NCI-H1694 treated with DMSO at 0.1 percent for 48 hours (cell line): Measurements from ENCODE around the gene CCDC142.
"Not testable (repeated sequence)": the region's sequence is repeated elsewhere in the genome, so short reads cannot be mapped to it uniquely, and the experiment has no call there.

Experiments
- DNase-seq: peaks from one replicate; lab custom pipeline; 2025; lab: John Stamatoyannopoulos, UW

CCDC142 gene

DNA sequence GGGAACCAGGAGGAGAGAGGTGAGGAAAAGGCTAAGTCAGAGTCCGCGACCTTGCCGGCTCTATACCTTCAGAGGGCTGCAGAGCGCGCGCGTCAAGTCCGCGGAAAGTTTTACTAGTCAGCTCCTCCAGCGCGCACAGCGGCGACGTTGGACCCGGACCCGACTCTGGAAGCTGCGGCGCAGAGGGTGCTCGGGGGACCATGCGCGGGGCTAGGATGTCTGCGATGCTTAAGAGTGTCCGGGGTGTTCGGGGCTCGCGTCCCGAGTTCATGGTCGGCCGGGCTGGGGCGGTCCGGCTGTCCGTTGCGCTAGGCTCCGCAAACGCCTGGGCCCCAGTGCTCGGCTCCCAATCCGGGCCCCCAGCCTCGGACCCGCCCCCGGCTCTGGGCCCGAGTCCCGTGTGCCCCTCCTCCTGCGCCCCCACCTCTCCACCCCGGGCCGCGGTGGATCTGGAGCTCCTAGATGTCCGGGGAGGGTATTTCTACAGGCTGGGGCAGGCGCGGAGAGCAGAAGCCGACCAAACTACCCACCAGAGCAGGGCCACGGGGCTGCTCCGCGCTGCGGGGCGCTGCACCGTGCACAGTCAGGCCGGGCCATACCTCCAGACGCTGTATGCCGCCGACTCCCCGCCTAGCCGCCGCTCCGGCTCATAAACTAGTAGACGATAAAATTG is 16.6 kb upstream of the CCDC142 start, which contains the start of gene LBX2:
Gene LBX2 (minus strand): TSS at position 337 of the 673 bp plus-strand sequence. CDS start 66 bp downstream, at position 271.
- no peak for DNase-seq

DNA sequence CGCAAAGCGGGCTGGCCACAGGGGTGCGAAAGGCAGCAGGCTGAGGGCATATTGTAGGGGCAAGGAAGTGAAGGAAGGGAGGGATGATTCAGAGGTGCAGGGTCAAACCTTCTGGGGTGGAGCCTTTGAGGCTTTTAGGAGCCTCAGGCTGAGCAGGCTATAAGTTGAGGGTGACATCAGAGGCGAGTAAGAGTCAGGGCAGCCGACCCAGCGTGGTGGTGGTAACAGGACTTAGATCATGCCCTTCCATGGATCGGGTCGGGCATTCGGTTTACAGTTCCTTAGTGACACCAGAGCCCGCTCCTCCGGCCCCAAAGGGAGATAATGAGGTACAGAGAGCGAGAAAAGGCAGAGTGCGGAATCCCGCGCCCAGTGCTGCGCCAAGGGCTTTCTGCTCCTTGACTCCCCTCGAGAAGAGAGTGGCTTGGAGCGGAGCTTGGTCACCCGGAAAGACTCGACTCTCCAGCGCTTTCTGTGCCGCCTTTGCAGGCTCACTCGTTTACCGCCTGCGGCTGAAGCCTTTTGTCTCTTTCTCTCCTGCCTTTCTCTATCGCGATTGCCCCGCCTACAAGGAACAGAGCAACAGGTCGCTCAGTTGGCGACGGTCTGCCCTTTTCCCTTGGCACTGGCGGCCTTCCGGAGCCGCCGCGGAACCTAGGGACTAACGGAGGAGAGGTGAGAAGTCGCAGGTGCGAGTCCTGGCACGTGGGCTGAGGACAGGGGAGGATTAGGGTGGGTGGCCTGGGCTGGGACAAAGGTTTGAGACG is 15.9 kb upstream of the CCDC142 start:
- DNase-seq, result no peak

DNA sequence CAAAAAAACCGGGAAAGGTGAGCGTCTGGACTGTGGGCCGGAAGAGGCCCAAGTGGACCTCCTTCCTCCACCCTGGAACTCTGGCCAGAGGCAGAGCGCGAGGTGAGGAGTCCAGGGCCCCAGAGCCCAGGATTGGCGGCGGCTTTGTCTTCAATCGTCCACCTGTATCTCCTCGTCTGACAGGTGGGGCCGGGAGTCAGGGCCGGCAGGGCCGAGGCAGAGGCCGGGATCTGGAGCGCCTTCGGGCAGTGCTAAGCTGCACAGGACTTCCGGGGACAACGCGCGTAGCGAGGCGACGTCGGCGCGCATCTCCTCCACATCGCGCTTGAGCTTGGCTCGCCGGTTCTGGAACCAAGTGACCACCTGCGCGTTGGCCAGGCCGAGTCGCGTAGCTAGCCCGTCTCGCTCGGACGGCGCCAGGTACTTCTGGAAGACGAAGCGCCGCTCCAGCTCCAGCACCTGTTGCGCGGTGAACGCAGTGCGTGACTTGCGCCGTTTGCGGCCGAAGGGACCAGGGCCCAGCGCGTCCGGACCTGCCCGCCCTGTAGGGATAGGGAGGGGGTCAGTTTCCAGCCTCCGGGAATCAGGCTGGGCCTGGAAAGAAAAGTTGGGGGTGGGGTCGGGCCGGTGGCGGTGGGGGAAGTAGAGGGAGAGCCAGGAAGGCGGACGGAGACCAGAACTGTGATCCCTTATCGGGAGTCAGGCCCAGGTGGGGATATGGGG is 15.1 kb upstream of the CCDC142 start:
- no peak for DNase-seq

DNA sequence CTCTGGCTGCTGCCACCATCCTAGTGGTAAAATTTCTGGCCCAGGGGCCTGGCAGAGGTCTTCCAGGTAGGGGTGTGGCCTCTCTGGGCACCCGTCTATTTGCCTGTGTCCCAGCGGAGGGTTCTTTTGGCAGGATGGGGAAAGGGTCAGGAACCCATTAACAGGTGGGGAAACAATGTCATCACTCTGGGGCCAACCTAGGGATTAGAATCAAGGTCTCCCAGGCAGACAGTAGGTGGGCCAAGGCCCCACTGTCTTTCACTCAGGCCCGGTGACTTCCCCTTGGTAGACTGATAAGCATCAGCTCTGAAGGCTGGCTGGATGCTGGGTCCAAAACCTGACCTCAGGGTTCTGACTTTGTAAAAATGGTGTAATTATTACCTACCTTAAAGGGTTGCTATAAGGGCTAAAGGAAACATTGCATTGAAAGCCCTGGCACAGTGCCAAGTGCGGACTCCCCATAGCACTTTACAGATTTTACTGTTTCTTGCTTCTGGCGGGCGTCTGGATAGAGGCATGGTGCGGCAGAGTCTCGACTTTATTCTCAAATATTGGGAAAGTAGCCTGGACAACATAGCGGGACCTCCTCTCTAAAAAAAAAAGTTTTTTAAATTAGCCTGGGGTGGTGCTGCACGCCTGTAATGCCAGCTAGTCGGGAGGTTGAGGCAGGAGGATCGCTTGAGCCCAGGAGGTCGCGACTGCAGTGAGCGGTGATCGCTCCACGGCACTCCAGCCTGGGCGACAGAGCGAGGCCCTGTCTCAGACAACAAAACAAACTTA is 14.4 kb upstream of the CCDC142 start:
- DNase-seq, result no peak

DNA sequence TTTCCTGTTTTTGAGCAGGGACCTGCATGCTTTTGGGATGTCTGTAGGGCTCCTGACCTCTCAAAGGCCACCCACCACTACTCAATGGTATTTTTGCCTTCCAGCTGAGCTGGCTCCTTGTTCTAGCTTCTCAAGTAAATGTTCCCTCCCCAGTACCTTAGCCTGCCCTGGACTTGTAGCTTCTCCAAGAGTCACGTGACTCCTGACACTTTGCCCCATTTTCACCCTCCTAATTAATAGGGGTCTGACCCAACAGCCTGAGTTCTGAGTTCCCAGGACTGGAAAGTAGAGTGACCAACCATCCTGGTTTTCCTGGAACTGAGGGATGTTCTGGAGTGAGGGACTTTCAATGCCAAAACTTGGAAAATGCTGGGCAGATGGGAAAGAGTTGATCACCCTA is 12.6 kb upstream of the CCDC142 start:
- DNase-seq, result no peak

DNA sequence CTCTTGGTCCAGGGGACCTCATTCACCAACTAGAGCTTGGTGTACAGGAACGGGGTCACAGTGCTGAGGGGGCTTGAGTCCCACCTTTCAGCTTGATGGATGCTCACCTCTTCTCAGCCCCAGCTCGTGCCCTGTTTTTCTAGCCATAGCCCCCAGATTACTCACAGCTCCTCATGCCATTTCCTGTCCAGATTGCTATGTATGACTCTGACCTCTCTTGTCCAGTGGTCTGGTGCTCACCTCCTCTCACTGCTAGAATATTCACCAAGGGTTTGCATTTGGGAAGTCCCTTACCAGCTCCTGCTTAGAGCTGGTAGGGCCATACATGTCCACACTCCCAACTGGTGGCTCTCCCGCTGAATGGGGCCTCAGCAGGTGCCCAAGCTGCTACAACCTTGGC is 10.7 kb upstream of the CCDC142 start:
- DNase-seq, result no peak

DNA sequence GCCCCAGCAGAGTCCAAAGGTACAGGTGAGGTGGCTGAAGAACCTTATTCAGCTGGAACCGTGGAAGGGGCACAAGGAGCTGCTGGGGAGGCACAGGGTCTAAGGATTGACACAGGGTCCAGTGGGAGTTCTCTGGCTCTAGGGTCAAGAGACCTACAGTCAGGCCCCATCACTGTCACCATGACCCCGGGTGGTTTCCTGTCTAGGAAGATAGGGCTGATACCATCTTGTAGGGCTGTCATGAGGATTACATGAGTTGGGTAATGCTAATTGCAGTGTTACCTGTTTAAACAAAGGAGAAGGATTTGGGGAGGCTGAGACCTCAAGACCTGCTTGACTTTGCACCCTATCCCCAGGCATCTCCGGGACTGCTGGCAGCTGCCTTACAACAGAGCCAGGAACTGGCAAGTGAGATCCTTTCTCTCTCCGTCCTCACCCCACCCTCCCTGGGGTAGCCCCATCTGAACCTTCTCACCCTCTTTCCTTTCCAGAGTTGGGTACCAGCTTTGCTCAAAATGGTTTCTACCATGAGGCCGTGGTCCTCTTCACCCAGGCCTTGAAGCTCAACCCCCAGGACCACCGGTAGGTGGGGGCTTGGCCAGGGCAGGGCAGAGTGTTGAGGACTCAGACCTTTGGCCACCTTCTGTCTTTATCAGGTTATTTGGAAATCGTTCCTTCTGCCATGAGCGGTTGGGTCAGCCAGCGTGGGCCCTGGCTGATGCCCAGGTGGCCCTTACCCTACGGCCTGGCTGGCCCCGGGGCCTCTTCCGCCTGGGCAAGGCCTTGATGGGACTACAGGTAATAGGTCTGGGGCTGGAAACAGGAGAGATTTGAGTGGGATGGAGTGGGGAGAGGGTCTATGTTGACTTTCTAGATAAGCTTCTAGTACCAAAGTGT is 9.1 kb upstream of the CCDC142 start:
- no peak for DNase-seq

DNA sequence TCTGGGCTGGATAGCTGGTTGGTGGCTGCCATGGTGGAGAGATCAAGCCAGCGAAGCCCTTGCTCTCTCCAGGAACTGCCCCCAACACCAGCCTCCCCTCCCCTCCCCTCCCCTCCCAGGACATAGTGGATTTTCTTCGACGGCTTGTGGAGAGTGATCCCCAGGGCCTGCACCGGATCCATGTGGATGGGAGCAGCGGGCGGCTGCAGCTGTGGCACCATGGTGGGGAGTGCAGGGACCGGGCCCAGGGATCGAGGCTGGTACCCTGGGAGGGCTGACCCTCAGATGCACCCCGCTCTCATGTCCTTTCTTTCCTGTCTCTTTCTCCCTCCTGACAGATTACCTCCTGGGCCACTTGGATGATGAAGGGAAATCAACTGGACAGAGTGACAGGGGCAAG is 7.1 kb upstream of the CCDC142 start:
- no peak for DNase-seq

DNA sequence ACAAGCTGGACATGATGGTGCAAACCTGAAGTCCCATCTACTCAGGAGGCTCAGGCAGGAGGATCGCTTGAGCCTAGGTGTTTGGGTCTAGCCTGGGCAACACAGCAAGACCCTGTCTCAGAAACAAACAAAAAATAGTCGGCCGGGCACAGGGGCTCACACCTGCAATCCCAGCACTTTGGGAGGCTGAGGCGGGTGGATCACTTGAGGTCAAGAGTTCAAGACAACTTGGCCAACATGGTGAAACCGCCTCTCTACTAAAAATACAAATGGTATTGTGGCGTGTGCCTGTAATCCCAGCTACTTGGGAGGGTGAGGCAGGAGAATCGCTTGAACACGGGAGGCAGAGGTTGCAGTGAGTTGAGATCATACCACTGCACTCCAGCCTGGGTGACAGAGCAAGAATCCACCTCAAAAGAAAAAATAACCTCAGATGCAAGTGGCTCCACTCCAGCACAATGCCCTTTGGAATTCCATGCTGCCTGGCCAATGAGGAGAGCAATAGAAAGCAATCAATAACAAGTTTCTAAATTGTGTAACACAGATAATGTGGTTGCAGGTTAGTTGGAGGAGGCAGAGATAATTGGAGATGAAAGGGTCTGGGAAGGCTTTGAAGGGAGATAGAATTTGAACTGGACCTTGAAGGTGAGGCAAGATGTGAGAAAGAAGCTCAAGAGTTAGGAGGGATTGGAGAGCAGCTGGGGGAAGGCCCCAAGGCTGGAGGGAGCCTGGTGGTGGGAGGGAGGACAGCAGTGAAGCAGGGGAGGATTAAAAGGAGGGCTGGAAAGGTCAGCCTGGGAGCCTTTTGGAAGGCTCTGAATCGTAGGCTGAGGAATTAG is 6.1 kb upstream of the CCDC142 start:
- DNase-seq, result no peak

DNA sequence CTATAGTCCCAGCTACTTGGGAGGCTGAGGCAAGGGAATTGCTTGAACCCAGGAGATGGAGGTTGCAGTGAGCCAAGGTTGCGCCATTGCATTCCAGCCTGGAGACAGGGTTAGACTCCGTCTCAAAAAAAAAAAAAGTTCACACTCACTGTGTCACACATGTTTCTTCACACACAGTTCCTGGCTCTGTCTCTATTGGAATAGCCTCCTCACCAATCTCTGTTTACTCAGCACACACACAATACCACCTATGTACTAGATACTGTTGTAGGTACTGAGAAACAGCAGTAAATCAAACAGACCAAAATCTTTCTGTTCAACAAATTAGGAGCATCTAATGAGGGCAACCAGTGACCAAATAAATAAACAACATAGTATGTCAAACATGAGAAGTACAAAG is 3.3 kb upstream of the CCDC142 start:
- DNase-seq, result no peak

DNA sequence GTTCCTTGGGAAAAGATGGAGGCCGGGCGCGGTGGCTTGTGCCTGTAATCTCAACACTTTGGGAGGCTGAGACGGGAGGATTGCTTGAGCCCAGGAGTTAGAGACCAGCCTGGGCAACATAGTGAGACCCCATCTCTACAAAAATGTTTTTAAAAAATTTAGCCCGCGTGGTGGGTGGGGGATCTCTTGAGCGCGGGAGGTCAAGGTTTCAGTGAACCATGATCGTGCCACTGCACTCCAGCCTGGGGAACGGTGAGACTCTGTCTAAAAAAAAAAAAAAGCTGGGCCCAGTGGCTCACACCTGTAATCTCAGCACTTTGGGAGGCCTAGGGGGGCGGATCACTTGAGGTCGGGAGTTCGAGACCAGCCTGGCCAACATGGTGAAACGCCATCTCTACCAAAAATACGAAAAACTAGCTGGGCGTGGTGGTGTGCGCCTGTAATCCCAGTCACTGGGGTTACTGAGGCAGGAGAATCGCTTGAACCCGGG is 922 bp upstream of the CCDC142 start:
- not testable (repeated sequence) for DNase-seq

DNA sequence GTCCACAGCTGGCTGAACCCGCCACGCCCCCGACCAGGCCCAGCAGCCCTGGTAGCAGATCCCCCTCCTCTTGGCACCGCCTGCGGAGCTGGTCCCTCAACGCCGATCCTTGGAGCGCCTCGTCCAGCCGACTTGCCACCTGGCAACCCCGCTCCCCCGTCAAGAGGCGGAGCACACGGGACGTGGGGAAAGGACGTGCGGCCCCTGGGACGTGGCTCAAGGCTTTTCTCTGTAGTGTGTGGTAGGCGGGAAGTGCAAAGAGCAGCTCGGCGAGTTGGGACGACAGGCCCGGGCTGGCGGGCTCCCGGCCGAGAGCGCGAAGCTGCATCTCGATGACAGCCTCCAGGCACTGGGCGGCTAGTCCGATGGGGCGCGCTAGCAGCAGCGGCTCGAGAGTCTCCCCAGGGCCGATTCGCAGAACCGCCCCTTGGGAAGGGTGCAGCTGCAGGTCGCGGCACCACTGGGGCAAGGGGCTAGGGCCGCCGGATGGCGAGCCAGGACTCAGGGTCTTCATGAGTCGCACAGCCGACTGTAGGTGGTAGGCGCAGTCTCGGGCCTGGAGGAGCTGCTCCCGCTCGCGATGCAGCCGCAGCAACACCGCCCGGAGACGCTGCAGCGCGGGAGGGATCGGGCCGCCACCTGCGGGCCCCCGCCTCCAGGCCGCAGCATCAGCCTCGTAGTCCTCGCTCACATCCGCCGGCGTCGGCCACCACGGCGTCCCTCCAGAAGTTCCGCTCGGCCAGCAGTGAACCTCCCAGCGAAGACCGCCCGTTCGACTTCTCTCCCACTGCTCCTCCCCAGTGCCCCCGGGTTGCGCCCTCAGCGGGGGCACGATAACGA is 617 bp downstream of the CCDC142 start:
- DNase-seq, result no peak

DNA sequence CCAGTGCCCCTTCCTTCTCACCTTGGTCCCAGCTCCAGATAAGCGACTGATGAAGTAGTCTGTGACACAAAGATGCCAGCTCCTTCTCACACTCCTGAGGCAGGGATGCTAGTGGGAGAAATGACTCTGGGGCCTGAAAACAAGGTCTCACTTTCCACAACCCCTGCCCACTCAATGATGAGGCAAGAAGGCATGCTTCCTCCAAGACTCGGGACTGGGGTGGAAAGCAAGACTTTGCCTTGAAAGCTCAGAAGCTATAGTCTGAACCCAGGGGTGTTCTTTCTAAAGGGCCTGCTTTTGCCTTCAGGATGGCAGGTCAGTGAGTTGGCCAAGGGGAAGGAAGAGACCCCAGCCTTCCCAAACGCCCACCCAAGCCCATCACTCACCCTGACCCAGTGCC is 1.4 kb downstream of the CCDC142 start:
- no peak for DNase-seq

DNA sequence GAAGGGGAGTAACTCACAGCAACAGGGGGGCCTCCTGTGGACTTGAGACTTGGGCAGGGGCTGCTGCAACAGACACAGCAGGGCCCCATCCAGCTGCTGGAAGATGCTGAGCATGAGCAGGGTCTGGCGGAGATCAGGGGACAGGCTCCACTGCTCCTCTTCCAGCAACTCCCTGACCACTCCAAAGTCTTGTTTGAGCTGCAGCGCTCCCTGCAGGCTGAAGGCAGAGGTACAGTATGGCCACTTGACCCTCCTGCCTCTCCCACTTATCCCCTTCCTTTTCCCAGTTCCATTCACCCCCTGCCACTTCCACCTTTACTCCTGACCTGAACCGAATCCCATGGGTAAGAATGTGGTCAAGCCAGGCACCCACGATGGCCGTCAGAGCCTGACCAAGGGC is 7.9 kb downstream of the CCDC142 start:
- no peak for DNase-seq

DNA sequence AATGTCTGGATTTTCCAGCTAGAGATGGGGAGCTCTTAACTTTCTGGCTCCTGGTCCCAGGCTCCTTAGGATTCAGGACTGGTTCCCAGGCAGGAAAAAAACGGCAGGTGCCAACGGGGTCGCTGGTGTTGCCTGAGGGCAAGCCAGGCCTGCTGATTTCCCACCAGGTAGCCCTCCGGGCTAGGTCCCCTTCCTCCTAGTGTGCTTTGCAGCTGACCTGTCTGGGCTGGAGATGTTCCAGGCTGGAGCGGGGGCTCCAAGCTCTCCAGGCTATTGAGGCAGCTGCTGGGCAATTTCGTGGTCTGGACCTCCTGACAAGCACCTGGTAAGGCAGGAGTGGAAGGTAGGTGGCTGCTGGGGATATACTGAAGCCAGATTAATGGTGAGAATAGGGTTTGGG is 8.3 kb downstream of the CCDC142 start:
- DNase-seq, result no peak

DNA sequence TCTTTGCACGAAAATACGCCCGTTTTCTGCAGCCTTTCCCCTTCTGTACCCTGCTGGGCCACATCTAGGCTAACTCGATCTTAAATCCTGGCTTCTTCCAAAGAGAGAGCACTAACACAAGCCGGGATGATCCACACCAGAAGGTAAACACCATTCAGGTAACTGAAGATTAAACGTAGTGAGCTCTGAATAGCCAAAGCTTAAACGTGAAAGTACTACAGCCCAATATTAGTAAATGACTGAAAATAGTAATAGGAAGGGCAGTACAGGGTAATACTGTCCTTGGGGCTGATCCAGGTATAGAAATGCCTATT is 9.9 kb downstream of the CCDC142 start:
- no peak for DNase-seq

DNA sequence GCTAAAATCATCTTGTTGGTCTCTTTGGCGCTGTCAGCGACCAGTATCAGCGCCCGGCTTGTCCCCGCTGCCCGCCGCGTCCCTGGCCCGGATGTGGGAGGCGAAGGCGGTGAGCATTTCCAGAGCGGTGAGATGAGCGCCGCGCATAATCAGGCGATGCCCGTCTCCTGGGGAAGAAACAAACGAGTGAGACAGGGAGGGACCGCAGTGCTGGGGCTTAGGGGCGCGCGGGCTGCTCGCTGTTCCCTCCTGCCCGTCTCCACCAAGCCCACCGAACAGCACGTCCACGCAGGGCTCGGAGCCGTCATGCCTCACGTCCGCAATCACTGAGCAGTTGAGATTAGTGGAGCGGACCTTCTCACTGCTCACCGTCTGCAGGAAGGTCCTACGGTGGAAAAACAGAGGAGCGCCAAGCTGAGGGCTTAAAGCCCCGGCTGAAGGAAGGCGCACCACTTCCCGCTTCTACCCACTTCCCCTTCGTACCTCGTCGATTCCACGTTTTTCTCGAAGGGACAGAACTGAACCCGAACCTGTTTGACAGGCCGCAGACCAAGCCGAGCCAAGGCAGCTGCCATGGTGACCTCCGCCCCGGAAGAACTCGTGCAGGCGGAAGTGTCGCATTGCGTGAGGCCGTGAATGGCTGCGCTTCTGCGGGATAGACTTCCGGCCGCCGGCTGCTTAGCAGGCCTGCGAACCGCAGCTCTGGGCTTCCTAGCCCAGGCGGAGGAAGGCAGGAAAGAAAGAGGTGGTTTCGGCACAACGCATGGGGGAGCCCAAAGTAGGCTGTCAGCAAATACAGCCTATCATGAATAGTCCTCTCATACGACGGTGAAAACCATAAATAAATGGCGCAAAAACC is 10.5 kb downstream of the CCDC142 start, which contains the start of gene MRPL53:
Gene MRPL53 (minus strand): TSS at position 595 of the 859 bp plus-strand sequence. CDS start 20 bp downstream, at position 575.
- DNase-seq, result peak; percentile 82
